K562 (cell line): Measurements from ENCODE around the gene EGR1. TPM values are rescaled to one million over a fixed set of nuclear protein-coding genes. Genes with fewer than 3 reads are reported as not detected.
A peak's percentile ranks its signal among the peaks of the same experiment; 100 is the strongest.

ENCODE experiments used
- CBX5 ChIP-seq: IDR thresholded peaks from 2 replicates; pipeline ENCODE4 v1.6.1; 2014; ENCODE audit warnings: low read depth, borderline replicate concordance
- HNRNPL ChIP-seq: fragments of 200-400 bp; formaldehyde crosslinking; IDR thresholded peaks from 2 replicates; pipeline ENCODE4 v1.6.1; 2017; ENCODE audit warnings: low read depth, mild to moderate bottlenecking, low read length
- JUND ChIP-seq, 2 experiments: IDR thresholded peaks; 2 replicates in 1 of 2; 3 replicates in 1 of 2; pipeline ENCODE4 v1.6.1; 2011; ENCODE audit warnings: borderline replicate concordance in 2 of 2, low read depth in 2 of 2, low read length in 2 of 2, improper control_type of control experiment in 1 of 2, missing biosample characterization in 1 of 2, missing genetic modification characterization in 1 of 2, missing genetic modification reagents in 1 of 2
- RBM22 ChIP-seq: fragments of 200-400 bp; formaldehyde crosslinking; IDR thresholded peaks from 2 replicates; pipeline ENCODE4 v1.6.1; 2018; ENCODE audit warnings: low read length, low read depth; ENCODE audit not compliant: poor library complexity, severe bottlenecking
- RCOR1 ChIP-seq, 2 experiments: IDR thresholded peaks; 2 replicates each; pipeline ENCODE4 v1.6.1; 2012; ENCODE audit warnings: low read depth in 2 of 2, low read length in 2 of 2, borderline replicate concordance in 1 of 2, improper control_type of control experiment in 1 of 2
- TCFL5 ChIP-seq: fragments of 250-450 bp; sonication (Bioruptor Pico); conservative IDR thresholded peaks from 2 replicates; pipeline ENCODE4 v1.6.1; 2021; ENCODE audit warnings: mild to moderate bottlenecking, moderate library complexity, matching md5 sums
- ZNF232 ChIP-seq: sonication (generic); formaldehyde crosslinking; IDR thresholded peaks from 2 replicates; pipeline ENCODE4 v1.8.0; 2022; ENCODE audit warnings: mild to moderate bottlenecking, missing genetic modification reagents
- polyA plus RNA-seq, 8 experiments: library from polyadenylated mRNA; depleted of rRNA in 4 of 8; stranded (reverse) in 5 of 8; unstranded in 3 of 8; fragments of >200 nt; fragmentation: Nextera tagmentation in 2 of 8; fragmentation: Illumina TruSeq in 1 of 8; extraction: Ambion mirVana in 2 of 8; extraction: Trizol in 1 of 8; gene quantifications; 2 replicates each; pipeline versions ENCODE4 v1.2.1 to v1.2.3, GENCODE V29; 2011 to 2014; ENCODE audit warnings: inconsistent platforms in 1 of 8, missing spikeins in 1 of 8
- total RNA-seq, 7 experiments: library from RNA; depleted of rRNA in 6 of 7; stranded (reverse); fragments of >200 nt in 6 of 7; fragmentation: Illumina TruSeq in 2 of 7; extraction: Trizol in 2 of 7; gene quantifications; 2 replicates each; pipeline versions ENCODE4 v1.2.1 to v1.2.3, GENCODE V29; 2011 to 2021; ENCODE audit warnings: low replicate concordance in 1 of 7
- TF ChIP-seq, protein P1 (sequence below): fragments of 200-800 bp; sonication (Bioruptor generic); IDR thresholded peaks from 2 replicates; pipeline ENCODE4 v1.6.1; 2016; ENCODE audit warnings: missing genetic modification characterization, missing compliant biosample characterization
- TF ChIP-seq, protein P2 (sequence below): fragments of 450-650 bp; IDR thresholded peaks from 2 replicates; pipeline ENCODE4 v1.6.1; 2016; ENCODE audit warnings: borderline replicate concordance
- TF ChIP-seq, protein P3 (sequence below): fragments of 450-650 bp; IDR thresholded peaks from 2 replicates; pipeline ENCODE4 v1.6.1; 2018; ENCODE audit warnings: mild to moderate bottlenecking, low read depth; ENCODE audit not compliant: partially characterized antibody
- TF ChIP-seq, protein P4 (sequence below), 2 experiments: fragments of 200-800 bp in 1 of 2; sonication (Bioruptor generic) in 1 of 2; sonication (generic) in 1 of 2; formaldehyde crosslinking in 1 of 2; IDR thresholded peaks in 1 of 2; conservative IDR thresholded peaks in 1 of 2; 2 replicates each; pipeline versions ENCODE4 v1.5.0 to v1.6.1; 2016 to 2020; ENCODE audit warnings: missing compliant biosample characterization in 1 of 2, missing genetic modification characterization in 1 of 2, missing genetic modification reagents in 1 of 2
- TF ChIP-seq, protein P5 (sequence below): sonication (generic); formaldehyde crosslinking; IDR thresholded peaks from 2 replicates; pipeline ENCODE4 v1.8.0; 2022; ENCODE audit warnings: mild to moderate bottlenecking, missing genetic modification reagents

Gene EGR1
- total and polyA plus RNA-seq, 9 of the 15 experiments (the other 6 are each of a cell fraction or from before 2014, with no cell fraction given) = 1.3 to 132 (median 21.5) TPM

DNA sequence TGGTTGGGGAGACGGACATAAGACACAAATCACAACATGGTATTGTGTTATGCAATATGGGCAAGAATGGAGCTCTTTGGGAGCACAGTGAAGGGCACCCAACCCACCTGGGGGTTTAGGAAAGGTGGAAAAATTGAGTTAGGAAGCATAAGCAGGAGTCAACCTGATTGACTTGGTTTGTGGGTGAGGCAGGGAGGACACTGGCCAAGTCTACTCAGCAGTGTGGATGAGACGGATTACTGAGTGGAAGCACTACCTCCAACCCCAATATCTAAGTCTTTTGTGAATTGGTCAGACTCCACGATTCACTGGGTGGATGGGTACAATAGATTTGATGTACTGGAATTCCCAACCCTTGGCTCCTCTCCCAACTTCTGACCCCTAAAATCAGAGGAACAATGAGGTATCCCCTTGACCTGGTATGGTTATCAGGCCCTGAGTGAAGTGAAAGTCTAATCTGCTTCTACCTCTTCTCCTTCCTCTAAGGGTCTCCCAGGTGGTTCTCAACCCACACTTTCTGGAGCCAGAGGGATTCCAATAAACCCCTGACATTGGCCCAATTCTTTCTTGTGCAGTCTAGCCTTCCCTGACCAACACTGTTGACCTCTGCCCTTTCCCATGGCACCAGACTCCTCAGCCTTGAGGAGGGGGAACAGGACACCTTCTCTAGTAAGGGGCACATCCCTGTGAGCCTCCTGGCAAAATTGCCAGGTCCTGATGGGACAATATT is 5.2 kb downstream of the EGR1 start (continued):
- TF ChIP-seq, protein P1, sequence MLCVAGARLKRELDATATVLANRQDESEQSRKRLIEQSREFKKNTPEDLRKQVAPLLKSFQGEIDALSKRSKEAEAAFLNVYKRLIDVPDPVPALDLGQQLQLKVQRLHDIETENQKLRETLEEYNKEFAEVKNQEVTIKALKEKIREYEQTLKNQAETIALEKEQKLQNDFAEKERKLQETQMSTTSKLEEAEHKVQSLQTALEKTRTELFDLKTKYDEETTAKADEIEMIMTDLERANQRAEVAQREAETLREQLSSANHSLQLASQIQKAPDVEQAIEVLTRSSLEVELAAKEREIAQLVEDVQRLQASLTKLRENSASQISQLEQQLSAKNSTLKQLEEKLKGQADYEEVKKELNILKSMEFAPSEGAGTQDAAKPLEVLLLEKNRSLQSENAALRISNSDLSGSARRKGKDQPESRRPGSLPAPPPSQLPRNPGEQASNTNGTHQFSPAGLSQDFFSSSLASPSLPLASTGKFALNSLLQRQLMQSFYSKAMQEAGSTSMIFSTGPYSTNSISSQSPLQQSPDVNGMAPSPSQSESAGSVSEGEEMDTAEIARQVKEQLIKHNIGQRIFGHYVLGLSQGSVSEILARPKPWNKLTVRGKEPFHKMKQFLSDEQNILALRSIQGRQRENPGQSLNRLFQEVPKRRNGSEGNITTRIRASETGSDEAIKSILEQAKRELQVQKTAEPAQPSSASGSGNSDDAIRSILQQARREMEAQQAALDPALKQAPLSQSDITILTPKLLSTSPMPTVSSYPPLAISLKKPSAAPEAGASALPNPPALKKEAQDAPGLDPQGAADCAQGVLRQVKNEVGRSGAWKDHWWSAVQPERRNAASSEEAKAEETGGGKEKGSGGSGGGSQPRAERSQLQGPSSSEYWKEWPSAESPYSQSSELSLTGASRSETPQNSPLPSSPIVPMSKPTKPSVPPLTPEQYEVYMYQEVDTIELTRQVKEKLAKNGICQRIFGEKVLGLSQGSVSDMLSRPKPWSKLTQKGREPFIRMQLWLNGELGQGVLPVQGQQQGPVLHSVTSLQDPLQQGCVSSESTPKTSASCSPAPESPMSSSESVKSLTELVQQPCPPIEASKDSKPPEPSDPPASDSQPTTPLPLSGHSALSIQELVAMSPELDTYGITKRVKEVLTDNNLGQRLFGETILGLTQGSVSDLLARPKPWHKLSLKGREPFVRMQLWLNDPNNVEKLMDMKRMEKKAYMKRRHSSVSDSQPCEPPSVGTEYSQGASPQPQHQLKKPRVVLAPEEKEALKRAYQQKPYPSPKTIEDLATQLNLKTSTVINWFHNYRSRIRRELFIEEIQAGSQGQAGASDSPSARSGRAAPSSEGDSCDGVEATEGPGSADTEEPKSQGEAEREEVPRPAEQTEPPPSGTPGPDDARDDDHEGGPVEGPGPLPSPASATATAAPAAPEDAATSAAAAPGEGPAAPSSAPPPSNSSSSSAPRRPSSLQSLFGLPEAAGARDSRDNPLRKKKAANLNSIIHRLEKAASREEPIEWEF (CRISPR knock-in tag) = no peak
- TF ChIP-seq TCFL5 (CRISPR knock-in tag) (no peak), CBX5 (no peak), ZNF232 (CRISPR knock-in tag) (no peak), RCOR1 (IDR thresholded peaks at IDR 0.05; ENCODE audit: borderline replicate concordance in 1 of 2, low read depth in 2 of 2, low read length in 2 of 2) (no peak), HNRNPL (peak; percentile 47; the same call in 1 of the 2 replicates), RBM22 (peak; percentile 96), JUND (IDR thresholded peaks at IDR 0.05; ENCODE audit: borderline replicate concordance, low read depth, low read length) (no peak), JUND (tag; IDR thresholded peaks at IDR 0.05; ENCODE audit: borderline replicate concordance, low read depth, low read length) (no peak)
- TF ChIP-seq, protein P2, sequence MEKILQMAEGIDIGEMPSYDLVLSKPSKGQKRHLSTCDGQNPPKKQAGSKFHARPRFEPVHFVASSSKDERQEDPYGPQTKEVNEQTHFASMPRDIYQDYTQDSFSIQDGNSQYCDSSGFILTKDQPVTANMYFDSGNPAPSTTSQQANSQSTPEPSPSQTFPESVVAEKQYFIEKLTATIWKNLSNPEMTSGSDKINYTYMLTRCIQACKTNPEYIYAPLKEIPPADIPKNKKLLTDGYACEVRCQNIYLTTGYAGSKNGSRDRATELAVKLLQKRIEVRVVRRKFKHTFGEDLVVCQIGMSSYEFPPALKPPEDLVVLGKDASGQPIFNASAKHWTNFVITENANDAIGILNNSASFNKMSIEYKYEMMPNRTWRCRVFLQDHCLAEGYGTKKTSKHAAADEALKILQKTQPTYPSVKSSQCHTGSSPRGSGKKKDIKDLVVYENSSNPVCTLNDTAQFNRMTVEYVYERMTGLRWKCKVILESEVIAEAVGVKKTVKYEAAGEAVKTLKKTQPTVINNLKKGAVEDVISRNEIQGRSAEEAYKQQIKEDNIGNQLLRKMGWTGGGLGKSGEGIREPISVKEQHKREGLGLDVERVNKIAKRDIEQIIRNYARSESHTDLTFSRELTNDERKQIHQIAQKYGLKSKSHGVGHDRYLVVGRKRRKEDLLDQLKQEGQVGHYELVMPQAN = no peak
- TF ChIP-seq, protein P3, sequence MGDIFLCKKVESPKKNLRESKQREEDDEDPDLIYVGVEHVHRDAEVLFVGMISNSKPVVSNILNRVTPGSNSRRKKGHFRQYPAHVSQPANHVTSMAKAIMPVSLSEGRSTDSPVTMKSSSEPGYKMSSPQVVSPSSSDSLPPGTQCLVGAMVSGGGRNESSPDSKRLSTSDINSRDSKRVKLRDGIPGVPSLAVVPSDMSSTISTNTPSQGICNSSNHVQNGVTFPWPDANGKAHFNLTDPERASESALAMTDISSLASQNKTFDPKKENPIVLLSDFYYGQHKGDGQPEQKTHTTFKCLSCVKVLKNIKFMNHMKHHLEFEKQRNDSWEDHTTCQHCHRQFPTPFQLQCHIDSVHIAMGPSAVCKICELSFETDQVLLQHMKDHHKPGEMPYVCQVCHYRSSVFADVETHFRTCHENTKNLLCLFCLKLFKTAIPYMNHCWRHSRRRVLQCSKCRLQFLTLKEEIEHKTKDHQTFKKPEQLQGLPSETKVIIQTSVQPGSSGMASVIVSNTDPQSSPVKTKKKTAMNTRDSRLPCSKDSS = no peak
- TF ChIP-seq, protein P4, sequence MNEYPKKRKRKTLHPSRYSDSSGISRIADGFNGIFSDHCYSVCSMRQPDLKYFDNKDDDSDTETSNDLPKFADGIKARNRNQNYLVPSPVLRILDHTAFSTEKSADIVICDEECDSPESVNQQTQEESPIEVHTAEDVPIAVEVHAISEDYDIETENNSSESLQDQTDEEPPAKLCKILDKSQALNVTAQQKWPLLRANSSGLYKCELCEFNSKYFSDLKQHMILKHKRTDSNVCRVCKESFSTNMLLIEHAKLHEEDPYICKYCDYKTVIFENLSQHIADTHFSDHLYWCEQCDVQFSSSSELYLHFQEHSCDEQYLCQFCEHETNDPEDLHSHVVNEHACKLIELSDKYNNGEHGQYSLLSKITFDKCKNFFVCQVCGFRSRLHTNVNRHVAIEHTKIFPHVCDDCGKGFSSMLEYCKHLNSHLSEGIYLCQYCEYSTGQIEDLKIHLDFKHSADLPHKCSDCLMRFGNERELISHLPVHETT (CRISPR knock-in tag; conservative IDR thresholded peaks at IDR 0.05 in 1 of 2, IDR thresholded peaks at IDR 0.05 in 1 of 2) = no peak
- TF ChIP-seq, protein P5, sequence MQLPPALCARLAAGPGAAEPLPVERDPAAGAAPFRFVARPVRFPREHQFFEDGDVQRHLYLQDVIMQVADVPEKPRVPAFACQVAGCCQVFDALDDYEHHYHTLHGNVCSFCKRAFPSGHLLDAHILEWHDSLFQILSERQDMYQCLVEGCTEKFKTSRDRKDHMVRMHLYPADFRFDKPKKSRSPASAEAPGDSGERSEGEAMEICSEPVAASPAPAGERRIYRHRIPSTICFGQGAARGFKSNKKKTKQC (CRISPR knock-in tag) = no peak
